ACC112 (cell line): ENCODE results near the gene TAC4.
A peak's percentile ranks its signal among the peaks of the same experiment; 100 is the strongest.

Experiments
- H2AFZ ChIP-seq: fragments of 200-600 bp; sonication (generic); one replicate; pipeline ENCODE4 v1.6.0; 2017; ENCODE audit warnings: antibody characterized with exemption, low read length; ENCODE audit not compliant: unreplicated experiment
- H3K27ac ChIP-seq: fragments of 200-600 bp; sonication (generic); 2 replicates; pipeline ENCODE4 v1.5.1; 2014; ENCODE audit warnings: low read depth, mild to moderate bottlenecking, antibody characterized with exemption, low read length, moderate library complexity
- H3K27me3 ChIP-seq: fragments of 200-600 bp; sonication (generic); 2 replicates; pipeline ENCODE4 v1.6.1; 2014; ENCODE audit warnings: mild to moderate bottlenecking, antibody characterized with exemption, low read length, moderate library complexity, mixed read lengths; ENCODE audit not compliant: insufficient read depth
- H3K36me3 ChIP-seq: fragments of 200-600 bp; sonication (generic); 2 replicates; pipeline ENCODE4 v1.6.1; 2016; ENCODE audit warnings: mild to moderate bottlenecking, antibody characterized with exemption, low read length, moderate library complexity, mixed read lengths; ENCODE audit not compliant: insufficient read depth
- H3K4me1 ChIP-seq: fragments of 200-600 bp; sonication (generic); one replicate; pipeline ENCODE4 v1.6.1; 2016; ENCODE audit warnings: low read length, mixed read lengths; ENCODE audit not compliant: insufficient read depth, unreplicated experiment, control insufficient read depth
- H3K4me3 ChIP-seq: fragments of 200-600 bp; sonication (generic); 2 replicates; pipeline ENCODE4 v1.5.1; 2014; ENCODE audit warnings: mild to moderate bottlenecking, low read depth, low read length
- H3K79me2 ChIP-seq: fragments of 200-600 bp; sonication (generic); one replicate; pipeline ENCODE4 v1.6.0; 2016; ENCODE audit warnings: low read length; ENCODE audit not compliant: control insufficient read depth, unreplicated experiment, insufficient read depth

Gene TAC4

DNA sequence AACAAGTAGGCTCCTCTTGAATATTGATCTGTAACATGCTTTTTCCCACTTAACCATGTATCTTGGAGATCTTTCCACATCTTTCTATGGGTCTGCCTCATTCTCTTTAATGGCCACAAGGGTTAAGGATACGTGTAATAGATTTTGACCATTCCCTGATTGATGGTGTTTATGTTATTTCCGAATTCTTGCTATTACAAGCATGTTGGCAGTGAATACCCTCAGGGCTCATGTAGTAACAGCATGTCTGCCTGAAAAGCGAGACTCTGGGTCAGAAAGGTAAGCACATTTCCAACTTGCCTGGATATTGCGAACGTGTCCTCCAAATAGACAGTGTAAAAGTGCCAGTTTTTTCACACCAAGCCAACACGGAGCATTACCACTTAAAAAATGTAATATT, 5.0 kb downstream of the TAC4 start:
- Histone ChIP-seq H3K4me1 (peaks cover 5% of the 10 kb centered on the region), H3K27me3 (no peaks in the 10 kb centered on the region), H2AFZ (no peak overlapping the region), H3K36me3 (no peaks in the 10 kb centered on the region), H3K79me2 (no peaks in the 10 kb centered on the region), H3K4me3 (no peak overlapping the region), H3K27ac (no peak overlapping the region)

- H3K27ac ChIP-seq = no peak overlapping the region
- H2AFZ ChIP-seq = no peak overlapping the region
- H3K4me3 ChIP-seq = no peak overlapping the region
- no peaks in the 10 kb centered on the region for H3K79me2 ChIP-seq
- no peaks in the 10 kb centered on the region for H3K36me3 ChIP-seq
- H3K27me3 ChIP-seq = no peaks in the 10 kb centered on the region
- peaks cover 5% of the 10 kb centered on the region for H3K4me1 ChIP-seq
Measured at GRCh38 chr17:49842371-49842770, 5.5 kb downstream of the TAC4 start.

GRCh38 chr17:49841548-49841947, 6.3 kb downstream of the TAC4 start:
- no peak overlapping the region for H3K27ac ChIP-seq

DNA sequence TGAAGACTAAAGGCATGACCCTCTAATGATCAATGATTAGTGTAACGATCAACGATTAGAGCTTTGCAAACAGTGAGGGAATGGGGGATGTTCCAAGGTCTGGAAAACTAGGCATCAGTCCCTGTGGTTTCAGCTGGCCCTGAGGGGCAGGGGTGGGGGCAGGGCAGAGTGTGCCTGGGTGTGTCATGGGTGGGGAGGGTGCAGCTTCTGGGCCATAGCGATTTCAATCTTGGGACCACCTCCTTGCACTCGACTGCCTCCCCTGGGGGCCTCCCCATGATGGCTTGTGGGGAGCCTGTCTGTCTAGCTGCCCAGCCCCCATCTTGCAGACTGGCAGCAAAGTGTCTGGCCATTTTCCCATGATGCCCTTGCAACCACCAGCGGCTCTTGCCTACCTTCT, 8.4 kb downstream of the TAC4 start:
- Histone ChIP-seq H3K4me3 (no peak overlapping the region), H3K27ac (no peak overlapping the region), H3K79me2 (no peaks in the 10 kb centered on the region), H3K36me3 (peaks cover 4% of the 10 kb centered on the region; the same call in 1 of the 2 replicates), H3K27me3 (no peaks in the 10 kb centered on the region), H3K4me1 (peaks cover 16% of the 10 kb centered on the region), H2AFZ (no peak overlapping the region)

More at GRCh38 chr17:49841548-49841947, 6.3 kb downstream of the TAC4 start:
- no peaks in the 10 kb centered on the region for H3K27me3 ChIP-seq
- H2AFZ ChIP-seq = no peak overlapping the region
- no peaks in the 10 kb centered on the region for H3K36me3 ChIP-seq
- no peaks in the 10 kb centered on the region for H3K79me2 ChIP-seq
- H3K4me3 ChIP-seq = no peak overlapping the region
- peaks cover 11% of the 10 kb centered on the region for H3K4me1 ChIP-seq

DNA sequence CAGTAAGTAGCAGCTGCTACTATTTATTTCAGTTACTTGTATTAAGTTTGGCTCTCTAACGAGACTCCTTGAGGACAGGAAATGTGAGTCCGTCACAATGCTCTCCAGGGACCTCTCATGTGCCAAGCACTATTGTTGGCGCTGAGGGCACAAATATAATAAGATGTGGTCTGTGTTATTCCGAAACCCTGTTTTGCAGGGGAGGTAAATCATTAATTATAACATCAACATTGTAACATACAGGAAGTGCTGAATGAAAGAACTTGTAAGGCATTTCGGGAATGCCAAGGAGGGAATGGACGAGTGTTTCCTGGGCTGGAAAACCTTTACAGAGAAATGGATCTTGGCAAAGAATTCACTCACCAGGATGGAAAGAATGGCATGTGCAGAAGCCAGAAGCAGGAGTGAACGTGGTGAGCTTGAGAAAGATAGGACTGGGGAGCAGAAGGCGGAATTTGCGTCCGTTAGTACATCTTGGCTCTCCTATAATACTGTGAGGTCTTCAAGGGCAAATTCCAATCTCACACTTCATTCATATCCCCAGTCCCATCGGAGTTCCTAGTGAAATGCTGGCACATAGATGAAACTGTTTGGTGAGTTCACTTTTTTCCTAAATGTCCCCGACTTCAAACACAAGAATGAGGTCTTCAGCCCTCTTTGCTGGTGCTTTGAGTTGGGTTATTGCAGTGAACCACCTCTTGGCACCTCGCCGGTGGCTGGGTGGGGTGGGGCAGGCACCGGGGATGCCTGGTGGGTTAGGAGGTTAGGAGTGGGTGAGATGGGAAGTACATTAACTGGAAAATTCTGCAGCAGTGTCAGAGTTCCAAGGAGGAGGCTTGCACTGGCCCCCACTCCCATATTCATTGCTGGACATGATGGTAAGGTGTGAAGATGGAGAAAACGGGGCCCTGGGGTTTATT, 11.5 kb downstream of the TAC4 start:
- no peak overlapping the region for H2AFZ ChIP-seq
- peaks cover 21% of the 10 kb centered on the region for H3K36me3 ChIP-seq
- H3K79me2 ChIP-seq = no peaks in the 10 kb centered on the region
- H3K4me1 ChIP-seq = peaks cover 16% of the 10 kb centered on the region
- no peaks in the 10 kb centered on the region for H3K27me3 ChIP-seq
- peak overlapping the region; percentile 37; the same call in 1 of the 2 replicates for H3K4me3 ChIP-seq
- H3K27ac ChIP-seq = peak overlapping the region; percentile 47

DNA sequence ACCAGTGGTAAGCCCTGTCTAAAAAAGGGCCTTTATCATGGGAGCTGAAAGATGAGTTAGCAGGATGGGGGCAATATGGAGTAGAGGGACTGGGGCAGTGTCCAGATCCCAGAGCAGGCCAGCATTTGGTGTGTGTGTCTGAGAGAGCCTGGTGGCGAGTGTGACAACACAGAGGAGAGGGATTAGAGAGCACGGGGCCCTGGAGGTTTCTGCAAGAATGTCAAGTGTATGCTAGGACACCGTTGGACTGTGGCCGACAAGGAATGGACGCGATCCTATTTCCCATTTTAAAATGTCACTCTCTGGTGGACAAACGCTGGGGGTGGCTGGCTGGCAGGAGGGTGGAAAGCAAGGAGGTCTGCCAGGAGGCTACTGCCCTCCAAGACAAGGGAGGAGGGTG, 12.4 kb downstream of the TAC4 start:
- H3K4me3 ChIP-seq = no peak overlapping the region

DNA sequence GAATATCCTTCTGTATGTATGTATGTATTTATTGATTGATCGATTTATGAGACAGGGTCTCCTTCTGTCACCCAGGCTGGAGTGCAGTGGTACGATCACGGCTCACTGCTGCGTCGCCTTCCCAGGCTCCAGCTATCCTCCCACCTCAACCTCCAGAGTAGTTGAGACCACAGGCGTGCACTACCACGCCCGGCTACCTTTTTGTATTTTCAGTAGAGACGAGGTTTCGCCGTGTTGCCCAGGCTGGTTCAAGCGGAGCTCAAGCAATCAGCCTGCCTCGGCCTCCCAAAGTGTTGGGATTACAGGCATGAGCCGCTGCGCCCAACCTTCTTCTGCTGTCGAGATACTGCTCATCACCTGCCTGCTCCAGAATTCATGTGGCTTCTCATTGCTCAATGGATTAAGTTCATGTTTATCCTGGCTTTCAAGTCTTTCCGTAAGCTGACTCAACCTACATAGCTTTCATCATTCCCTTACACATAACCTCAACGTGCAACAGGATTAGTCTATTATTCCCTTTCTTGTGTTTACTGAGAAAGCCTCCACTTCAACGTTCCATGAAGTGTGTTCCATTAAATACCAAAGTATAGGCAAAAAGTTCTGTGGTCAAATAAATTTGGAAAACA, 13.6 kb downstream of the TAC4 start:
- no peaks in the 10 kb centered on the region for H3K27me3 ChIP-seq
- peaks cover 28% of the 10 kb centered on the region for H3K4me1 ChIP-seq
- H3K4me3 ChIP-seq = no peak overlapping the region
- H3K36me3 ChIP-seq = peaks cover 35% of the 10 kb centered on the region
- no peak overlapping the region for H3K27ac ChIP-seq
- no peak overlapping the region for H2AFZ ChIP-seq
- H3K79me2 ChIP-seq = no peaks in the 10 kb centered on the region

More for the DNA sequence above, 12.4 kb downstream of the TAC4 start:
- Histone ChIP-seq H3K27ac (peak overlapping the region; percentile 47), H3K79me2 (no peaks in the 10 kb centered on the region), H3K4me1 (peaks cover 24% of the 10 kb centered on the region), H3K36me3 (peaks cover 28% of the 10 kb centered on the region), H3K27me3 (no peaks in the 10 kb centered on the region), H2AFZ (no peak overlapping the region)

DNA sequence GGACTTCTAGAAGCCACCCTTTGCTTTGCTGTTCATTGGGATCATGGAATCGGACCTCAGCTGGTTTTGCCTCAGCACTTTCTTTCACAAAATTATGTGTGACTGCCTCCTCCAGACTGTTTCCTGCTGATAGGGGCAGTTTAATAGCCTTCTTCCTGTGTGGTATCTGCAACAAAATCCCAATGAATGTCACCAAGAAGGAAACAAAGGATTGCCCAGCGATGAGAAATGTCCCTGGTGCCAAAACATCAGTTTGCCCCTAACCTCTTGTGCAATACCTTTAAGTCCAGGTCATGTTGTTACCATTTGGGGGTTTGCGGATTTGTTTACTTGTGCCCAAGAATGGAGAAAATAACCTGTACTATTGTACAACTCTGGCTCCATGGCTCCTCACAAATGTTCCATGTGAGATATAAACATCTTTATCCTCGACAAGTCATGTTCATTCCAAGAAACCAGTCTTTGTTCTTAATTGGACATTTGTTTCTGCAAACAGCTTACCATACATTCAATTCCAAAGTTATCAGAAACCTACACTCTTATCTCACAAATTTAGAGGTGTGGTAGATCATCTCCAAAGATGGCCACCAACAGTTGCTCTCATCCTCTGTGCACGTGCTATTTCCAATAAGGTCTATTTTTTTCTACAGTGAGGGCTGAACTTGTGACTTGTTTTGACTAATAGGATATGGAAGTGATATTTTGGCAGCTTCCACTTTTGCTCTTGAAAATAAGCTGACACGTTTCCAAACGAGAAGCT, 14.8 kb downstream of the TAC4 start:
- Histone ChIP-seq H3K4me1 (peaks cover 37% of the 10 kb centered on the region), H3K4me3 (no peak overlapping the region), H3K27me3 (no peaks in the 10 kb centered on the region), H3K36me3 (peaks cover 39% of the 10 kb centered on the region), H2AFZ (no peak overlapping the region), H3K79me2 (no peaks in the 10 kb centered on the region), H3K27ac (no peak overlapping the region)

- Histone ChIP-seq H2AFZ (no peak overlapping the region), H3K4me3 (no peak overlapping the region), H3K27ac (no peak overlapping the region), H3K36me3 (peaks cover 59% of the 10 kb centered on the region), H3K27me3 (no peaks in the 10 kb centered on the region), H3K4me1 (peaks cover 23% of the 10 kb centered on the region), H3K79me2 (no peaks in the 10 kb centered on the region)
Measured at GRCh38 chr17:49830605-49831004, 17.3 kb downstream of the TAC4 start.

- Histone ChIP-seq H3K36me3 (peaks cover 52% of the 10 kb centered on the region), H3K4me3 (no peak overlapping the region), H3K79me2 (no peaks in the 10 kb centered on the region), H3K27me3 (no peaks in the 10 kb centered on the region), H3K27ac (0 out of 2 replicates have a peak overlapping the region, but pooled peaks have one; percentile 11), H3K4me1 (peaks cover 23% of the 10 kb centered on the region), H2AFZ (no peak overlapping the region)
Measured at GRCh38 chr17:49829026-49829425, 18.8 kb downstream of the TAC4 start.
